ENCODE measurements around the gene KIF23.

DNA sequence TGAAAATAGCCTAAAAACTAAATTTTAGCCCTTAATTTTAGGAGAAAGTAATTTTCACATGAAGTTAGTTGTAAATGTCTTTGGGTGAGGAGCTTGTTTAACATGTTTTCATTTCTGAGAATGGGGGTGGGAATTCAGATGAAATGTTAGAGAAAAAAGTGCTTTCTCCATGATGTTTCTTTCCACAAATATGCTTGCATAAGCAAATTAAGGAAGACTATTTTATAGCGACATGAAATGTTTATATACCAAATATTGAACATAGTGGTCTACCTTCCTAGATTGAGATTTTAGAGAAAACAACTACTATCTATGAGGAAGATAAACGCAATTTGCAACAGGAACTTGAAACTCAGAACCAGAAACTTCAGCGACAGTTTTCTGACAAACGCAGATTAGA, 25.5 kb downstream of the KIF23 start:
- TF ChIP-seq, protein P1, sequence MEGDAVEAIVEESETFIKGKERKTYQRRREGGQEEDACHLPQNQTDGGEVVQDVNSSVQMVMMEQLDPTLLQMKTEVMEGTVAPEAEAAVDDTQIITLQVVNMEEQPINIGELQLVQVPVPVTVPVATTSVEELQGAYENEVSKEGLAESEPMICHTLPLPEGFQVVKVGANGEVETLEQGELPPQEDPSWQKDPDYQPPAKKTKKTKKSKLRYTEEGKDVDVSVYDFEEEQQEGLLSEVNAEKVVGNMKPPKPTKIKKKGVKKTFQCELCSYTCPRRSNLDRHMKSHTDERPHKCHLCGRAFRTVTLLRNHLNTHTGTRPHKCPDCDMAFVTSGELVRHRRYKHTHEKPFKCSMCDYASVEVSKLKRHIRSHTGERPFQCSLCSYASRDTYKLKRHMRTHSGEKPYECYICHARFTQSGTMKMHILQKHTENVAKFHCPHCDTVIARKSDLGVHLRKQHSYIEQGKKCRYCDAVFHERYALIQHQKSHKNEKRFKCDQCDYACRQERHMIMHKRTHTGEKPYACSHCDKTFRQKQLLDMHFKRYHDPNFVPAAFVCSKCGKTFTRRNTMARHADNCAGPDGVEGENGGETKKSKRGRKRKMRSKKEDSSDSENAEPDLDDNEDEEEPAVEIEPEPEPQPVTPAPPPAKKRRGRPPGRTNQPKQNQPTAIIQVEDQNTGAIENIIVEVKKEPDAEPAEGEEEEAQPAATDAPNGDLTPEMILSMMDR (IDR thresholded peaks at IDR 0.05): no peak
- no peak for TF ChIP-seq EHF (CRISPR knock-in tag; IDR thresholded peaks at IDR 0.05)
- TF ChIP-seq, protein P2, sequence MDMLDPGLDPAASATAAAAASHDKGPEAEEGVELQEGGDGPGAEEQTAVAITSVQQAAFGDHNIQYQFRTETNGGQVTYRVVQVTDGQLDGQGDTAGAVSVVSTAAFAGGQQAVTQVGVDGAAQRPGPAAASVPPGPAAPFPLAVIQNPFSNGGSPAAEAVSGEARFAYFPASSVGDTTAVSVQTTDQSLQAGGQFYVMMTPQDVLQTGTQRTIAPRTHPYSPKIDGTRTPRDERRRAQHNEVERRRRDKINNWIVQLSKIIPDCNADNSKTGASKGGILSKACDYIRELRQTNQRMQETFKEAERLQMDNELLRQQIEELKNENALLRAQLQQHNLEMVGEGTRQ (IDR thresholded peaks at IDR 0.05): no peak

Data from A549 (cell line).